Suppressor macrophage treated with lipopolysaccharide for 1 hour (primary cell): ENCODE measurements around the gene NUP62CL.
"Not testable (repeated sequence)": the region's sequence is repeated elsewhere in the genome, so short reads cannot be mapped to it uniquely, and the experiment has no call there.

Source experiments
- DNase-seq, 3 donors: peaks; one replicate each; pipeline ENCODE4 v3.0.0-alpha.2; 2020 to 2022

The NUP62CL gene, protein sequence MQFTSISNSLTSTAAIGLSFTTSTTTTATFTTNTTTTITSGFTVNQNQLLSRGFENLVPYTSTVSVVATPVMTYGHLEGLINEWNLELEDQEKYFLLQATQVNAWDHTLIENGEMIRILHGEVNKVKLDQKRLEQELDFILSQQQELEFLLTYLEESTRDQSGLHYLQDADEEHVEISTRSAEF

DNA sequence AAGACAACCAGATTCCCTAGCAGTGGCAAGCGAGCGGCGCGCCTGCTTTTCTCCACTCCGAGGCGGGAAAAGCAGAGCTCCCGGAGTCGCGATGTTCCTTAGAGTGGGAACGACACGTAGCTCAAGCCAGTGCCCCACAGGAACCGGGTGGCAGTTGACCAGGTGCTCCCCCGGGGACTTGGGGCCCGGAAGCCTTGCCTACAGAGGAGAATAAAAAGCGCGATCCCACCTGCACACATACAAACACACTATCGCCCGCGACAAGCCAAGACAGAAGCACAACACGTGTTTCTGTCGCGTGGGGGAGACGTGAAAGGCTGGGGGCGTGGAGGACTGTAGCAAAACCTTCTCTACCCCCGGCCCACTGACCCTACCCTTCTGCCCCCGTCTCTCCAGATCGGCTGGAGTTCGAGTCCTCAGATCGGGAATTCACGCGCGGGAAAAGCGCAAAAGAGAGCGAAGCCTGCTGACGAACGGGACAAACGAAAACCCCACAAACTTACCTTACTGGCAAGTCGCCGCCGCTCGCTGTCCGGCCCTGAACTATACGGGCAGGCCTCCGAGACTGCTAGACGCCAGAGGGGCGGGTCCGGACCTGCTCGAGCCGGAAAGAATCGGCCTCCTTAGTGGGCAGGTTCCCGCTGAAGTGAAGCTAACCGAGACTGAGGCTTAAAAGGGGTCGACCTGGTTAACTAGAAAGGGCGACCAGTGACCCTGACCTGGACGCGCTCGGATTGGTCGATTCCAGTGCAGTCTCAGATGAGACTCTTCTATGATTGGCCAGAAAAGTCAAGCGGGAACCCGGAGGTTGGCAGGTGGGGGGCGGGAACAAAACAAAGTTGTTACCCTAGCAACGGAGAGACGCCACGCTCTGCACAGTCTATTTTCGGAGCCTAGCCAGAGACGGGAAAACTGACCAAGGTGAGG lies at the start of gene NUP62CL, which contains the start of gene DNAAF6:
TSS of gene NUP62CL (minus strand) at position 664 of the 927 bp plus-strand sequence. CDS start 31,287 bp downstream, outside the sequence.
TSS of gene DNAAF6 (plus strand) at position 842 of the 927 bp plus-strand sequence. CDS start 6,265 bp downstream, outside the sequence.
- DNase-seq = peak; percentile 46 to 53 (median 52)

DNA sequence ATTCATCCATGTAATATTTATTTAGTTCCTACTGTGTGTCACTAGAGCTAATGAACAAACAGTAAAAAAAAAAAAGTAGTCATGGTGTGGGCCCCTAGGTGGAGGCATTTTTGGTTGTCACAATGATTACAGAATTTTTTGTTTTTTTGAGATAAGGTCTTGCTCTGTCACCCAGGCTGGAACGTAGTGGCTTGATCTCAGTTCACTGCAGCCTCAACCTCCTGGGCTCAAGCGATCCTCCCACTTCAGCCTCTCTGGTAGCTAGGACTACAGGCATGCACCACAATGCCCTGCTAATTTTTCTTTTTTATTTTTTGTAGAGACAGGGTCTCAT lies 22.2 kb upstream of the NUP62CL start:
- no peak for DNase-seq

DNA sequence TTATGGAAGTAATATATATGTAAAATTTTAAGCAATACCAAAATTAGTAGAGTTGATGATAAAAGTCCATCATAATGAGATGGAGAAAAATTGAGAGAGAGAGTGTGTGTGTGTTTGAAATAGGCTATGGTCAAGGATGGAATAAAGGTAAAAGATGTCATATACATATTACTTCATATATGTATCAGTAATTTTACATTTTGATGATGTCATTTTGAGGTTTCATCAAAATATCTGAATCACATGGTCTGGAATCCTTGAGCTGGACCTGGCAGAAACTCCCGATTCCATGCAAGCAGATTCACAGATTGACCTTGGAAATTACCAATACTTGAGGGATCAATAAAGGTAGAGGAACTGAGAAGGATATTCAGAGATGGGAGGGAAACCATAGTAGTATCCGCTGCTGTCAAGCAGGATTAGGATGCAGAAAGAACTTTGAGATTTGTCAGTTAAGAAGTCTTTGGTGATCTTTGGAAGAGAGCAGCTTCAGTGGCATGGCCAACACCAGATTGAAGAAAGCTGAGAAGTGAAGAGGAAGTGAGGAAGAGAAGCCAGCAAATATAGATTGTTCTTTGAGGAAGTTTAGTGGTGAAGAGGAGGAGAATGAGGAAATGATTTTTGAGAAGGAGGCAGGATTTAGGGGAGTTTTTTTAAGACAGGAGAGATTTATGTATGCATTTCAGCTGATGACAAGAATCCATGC lies 21.7 kb upstream of the NUP62CL start:
- peak; percentile 5 to 30 (median 30) for DNase-seq

DNA sequence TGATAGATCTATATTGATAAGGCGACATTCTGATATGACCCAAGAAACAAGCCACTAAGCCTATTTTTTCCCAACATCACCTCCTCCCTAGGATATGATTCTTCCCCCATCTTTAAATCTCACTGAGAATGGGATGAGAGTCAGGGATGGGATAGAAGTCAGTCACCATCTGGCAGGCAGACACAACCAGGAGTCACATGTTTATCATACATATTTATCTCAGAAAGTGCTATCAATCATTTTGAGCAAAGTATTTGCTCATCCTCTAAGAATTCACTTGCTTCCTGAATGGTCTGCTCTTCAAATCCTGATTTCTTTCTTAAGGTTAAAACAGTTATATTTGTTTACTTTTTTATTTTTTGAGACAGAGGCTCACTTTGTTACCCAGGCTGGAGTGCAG lies 20.5 kb upstream of the NUP62CL start:
- DNase-seq = no peak

DNA sequence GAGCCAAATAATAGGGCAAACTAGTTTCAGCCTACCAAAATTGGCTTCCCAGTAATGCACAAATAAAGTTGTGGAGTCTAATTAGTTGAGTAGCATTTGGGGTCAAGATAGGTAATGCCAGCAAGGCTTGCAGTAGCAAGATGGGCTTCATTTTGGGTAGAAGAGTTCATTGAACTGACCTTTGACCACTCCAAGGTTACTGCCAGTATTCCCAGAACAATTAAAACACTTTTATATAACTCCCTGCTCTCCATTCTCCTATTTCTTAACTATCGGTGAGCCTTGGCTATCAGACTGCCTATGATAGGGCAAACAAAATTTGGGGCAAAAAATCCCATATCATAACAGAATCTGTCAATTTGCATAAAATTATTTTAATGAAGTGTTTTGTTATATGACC lies 7.2 kb upstream of the NUP62CL start:
- no peak for DNase-seq

DNA sequence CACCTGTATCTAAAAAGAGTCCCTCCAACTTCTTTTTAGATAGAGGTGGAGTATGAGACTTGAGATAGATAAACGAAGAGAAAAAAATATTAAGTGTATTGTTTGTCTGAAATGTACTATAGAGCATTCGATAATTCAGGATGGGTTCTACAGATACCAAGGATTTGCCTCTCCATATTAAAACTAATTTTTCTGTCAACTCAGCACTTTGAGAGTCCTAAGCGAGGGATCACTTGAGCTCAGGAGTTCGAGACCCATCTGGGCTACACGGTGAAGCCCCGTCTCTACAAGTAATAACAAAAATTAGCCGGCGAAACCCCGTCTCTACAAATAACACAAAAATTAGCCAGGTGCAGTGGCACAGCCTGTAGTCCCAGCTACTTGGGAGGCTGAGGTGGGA lies 1.7 kb upstream of the NUP62CL start:
- DNase-seq = no peak

DNA sequence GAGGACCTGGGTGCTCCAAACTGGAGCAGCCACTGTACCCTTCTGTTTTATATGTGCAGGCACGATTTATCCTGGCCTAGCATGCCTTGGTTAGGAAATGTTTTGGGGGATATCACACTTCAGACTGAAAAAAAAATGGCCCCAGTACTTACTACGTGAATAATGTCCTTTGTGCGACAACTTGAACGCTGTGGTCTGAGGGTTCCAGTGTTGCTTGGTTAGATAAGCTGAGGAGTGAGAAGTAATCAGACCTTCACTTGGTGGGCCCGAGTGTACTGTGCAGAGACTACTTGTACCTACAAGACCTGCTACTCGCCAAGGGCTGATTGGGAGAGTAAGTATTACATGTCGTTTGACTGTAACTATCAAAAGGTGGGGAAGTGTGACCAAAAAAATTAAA lies 856 bp upstream of the NUP62CL start:
- DNase-seq = no peak

DNA sequence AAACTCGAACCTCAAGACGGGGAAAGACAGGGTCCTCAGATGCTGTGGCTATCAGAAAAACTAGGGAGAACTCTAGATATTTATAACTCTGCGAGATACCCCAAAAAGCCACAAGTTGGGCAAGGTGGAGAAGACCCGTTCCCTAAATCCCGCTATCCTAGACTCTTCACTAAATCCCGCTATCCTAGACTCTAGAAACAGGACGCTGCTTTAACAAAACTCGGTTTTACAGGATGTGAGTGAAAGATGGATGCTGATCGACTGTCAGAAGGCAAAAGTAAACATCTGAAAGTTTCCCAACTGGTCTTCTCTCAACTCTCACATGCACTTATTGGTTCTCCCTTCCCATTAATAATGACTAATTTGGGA lies 448 bp upstream of the NUP62CL start:
- DNase-seq = no peak

DNA sequence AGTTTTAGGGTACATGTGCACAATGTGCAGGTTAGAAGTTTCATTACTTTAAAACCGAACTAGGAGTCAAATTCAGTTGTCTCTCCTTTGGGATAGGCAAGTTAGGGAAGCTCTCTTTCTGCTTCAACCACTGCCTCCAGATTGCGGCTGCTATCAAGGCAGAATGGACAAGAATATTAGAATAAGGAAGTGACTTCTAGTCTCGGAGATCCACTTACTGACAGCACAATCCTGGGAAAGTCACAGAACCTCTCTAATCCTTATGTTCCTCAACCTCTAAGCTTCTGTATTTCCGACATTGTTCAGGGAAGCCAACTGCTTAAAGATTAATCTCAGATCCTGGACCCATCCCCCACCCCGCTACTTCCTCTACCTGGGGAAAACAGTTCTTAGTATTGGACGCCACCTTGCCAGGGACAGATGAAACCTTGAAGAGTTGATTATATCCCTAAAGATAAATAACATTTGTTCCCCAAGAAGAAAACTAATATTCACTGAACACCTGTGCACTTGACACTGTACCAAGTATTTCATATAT lies 2.1 kb downstream of the NUP62CL start:
- no peak for DNase-seq

DNA sequence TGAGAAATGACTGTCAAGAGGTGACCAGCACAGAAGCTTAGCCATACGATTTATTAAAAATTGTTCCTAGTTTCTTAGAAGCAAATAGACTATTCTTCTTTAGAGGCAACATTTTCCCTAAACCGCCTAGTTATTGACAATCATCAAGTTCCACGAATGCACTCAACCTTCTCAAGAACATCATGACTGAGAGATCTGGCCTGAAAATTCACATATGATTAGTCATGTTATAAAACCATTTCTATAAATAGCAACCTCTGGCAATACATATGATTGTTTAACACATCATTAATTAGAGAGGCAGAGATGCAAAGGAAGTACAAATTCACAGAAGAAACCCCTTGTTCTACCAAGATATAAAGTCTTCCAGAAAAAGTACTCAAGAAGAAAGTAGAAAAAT lies 6.7 kb downstream of the NUP62CL start:
- DNase-seq = no peak

DNA sequence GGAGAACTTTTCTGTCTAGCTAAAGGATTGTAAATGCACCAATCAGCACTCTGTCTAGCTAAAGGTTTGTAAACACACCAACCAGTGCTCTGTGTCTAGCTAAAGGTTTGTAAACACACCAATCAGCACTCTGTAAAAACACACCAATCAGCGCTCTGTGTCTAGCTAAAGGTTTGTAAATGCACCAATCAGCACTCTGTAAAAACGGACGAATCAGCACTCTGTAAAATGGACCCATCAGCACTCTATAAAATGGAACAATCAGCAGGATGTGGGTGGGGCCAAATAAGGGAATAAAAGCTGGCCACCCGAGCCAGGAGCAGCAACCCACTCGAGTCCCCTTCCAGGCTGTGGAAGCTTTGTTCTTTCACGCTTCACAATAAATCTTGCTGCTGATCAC lies 8.2 kb downstream of the NUP62CL start:
- DNase-seq = not testable (repeated sequence)

DNA sequence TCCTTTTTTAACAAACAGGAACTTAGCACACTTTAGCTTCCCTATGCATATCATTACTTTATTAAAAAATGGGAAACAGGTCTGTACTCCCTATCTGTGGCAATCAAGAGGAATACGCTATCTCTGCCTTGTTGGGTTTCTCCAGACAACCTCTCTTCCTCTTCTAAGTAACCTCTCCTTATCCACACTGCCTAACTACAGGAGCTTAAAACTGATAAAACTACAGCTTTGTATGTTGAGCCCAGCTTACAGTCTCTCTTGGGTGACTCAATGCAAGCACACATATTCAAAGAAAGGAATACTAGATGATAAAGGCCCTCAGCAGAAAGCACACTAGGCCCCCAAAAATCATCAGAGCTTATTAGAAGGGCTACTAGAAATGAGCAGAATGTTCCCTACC lies 8.9 kb downstream of the NUP62CL start:
- no peak for DNase-seq

DNA sequence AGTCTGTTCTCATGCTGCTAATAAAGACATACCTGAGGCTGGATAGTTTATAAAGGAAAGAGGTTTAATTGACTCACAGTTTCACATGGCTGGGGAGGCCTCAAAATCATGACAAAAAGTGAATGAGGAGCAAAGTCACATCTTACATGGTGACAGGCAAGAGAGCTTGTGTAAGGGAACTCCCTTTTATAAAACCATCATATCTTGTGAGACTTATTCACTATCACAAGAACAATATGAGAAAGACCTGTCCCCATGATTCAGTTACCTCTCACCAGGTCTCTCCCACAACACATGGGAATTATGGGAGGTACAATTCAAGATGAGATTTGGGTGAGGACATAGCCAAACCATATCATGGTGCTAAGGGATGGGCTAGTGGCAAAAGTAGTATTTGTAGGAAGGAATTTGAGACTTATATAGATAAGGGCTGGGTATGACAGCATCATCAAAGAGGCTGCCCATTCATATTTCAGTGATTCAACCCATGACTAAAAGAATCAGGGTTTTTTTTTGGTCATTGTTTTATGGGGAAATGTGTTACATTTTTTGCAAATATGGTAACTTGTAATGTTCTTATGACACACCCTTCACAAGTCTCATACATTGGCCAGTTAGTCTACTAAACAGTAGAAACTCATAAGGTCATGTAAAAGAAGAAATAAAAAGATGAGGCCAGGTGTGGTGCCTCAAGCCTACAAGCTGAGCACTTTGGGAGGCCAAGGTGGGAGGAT lies 34.7 kb downstream of the NUP62CL start:
- DNase-seq = peak in 1 of 3 donors; percentile 18

DNA sequence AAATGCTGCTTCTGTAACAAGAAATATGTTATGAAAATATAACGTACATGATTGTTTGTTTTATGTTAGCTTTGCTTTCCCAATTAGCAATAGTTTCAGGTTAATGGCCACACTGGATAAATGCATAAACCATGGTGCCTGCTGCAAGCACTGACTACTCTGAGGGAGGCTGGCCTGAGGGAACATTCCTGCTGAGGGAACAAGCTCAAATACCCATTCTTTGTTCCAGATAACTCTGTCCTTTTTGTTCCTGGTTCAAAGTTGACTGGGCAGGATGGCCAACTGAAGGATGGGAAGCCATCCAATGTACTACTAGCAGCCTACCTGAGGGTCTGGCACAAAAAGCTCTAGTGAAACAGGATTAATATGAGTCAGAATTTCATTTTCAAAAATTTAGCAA lies 37.5 kb downstream of the NUP62CL start:
- DNase-seq = no peak

DNA sequence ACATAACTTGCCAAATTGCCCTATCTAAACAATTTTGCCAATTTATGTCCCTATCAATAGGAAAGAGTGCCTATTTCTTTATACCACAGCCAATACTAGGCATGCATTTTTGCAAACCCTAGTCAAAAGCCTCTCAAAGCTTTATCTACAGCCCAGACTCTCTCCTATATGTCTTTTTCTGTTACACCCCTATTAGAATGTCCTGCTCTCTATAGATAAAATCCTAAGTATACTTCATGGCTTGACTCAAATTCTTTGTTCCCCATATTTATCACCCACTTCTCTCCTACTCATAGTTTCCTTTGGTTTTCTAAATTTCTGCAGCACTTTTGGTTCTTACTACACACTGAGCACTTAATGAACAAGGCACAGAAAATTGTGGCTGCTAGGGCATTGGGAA lies 38.0 kb downstream of the NUP62CL start:
- no peak for DNase-seq

DNA sequence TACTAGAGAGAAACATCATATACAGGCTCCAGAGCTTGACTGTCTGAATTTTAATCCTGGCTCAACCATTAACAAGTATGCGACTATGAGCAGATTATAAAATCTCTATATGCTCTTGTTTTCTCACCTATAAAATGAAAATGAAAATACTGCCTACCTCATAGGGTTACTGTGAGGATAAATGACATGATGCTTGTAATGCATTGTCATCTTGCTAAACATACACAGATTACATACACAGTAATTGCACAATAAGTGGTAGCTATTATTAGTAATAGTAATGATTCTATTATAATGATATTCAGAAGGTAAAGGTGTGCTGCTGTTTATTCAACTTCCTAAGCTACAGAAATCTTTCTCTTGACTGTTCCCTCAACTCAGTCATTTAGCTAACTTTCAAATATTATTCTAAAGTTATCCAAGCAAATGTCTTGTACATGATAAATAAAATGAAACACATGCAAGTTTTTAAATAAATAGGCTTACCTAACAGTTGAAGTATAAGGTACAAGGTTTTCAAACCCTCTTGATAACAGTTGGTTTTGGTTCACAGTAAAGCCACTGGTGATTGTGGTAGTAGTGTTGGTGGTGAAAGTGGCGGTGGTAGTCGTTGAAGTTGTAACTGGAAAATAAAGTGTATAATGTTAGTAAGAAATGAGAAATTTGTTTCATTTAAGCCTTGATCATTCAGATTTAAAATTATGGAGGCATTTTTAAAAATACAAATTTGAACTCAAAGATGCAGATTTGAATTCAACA lies 38.9 kb downstream of the NUP62CL start:
- DNase-seq = no peak

DNA sequence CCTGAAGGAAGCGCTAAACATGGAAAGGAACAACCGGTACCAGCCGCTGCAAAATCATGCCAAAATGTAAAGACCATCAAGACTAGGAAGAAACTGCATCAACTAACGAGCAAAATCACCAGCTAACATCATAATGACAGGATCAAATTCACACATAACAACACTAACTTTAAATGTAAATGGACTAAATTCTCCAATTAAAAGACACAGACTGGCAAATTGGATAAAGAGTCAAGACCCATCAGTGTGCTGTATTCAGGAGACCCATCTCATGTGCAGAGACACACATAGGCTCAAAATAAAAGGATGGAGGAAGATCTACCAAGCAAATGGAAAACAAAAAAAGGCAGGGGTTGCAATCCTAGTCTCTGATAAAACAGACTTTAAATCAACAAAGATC lies 48.6 kb downstream of the NUP62CL start:
- not testable (repeated sequence) for DNase-seq

DNA sequence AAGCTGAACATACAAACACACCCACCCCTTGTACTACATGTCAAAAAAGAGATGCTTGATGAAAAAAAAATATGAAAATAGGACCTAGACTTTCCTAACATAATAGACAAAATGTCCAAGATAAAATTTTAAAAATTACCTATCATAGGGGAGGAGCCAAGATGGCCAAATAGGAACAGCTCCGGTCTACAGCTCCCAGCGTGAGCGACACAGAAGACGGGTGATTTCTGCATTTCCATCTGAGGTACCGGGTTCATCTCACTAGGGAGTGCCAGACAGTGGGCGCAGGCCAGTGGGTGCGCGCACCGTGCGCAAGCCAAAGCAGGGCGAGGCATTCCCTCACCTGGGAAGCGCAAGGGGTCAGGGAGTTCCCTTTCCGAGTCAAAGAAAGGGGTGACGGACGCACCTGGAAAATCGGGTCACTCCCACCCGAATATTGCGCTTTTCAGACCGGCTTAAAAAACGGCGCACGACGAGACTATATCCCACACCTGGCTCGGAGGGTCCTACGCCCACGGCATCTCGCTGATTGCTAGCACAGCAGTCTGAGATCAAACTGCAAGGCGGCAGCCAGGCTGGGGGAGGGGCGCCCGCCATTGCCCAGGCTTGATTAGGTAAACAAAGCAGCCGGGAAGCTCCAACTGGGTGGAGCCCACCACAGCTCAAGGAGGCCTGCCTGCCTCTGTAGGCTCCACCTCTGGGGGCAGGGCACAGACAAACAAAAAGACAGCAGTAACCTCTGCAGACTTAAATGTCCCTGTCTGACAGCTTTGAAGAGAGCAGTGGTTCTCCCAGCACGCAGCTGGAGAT lies 50.4 kb downstream of the NUP62CL start:
- not testable (repeated sequence) for DNase-seq

DNA sequence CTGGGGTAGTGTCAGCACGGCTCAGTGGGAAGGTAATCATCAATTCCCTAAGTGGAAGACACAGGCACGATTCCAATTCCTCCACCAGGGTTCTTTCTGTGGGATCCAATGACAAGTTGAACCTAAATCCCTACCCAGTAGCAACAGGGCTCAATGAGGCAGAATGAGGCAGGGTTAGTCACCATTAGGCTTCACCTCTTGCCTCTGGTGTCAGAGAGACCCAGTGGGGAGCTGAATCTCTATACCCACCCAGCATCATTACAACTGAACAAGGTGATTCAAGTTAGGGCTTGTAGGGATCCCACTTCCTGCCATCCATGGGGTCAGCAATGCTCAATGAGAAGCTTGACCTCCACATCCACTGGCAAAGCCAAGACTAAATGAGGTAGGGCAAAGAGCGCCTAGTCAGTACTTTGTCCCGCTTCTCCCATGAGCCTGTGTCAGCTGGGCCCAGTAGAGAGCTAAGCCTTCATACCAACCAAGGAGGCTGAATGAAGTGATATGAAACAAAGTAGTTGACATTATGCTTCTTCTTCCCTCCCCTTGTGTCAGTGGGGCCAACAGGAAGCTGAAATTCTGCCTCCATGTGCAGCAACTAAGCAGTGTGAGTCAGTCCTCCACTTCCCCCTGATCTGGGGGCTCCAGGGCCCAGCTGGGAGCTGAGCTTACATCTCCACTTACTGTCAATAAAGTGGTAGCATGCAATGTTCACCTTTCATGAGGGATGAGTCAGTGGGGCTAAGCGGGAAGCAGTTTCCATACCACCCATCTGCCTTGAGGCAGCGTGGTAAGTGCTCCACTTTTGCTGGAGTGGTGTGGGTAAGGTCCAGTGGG lies 51.2 kb downstream of the NUP62CL start:
- DNase-seq = peak; percentile 39 to 48 (median 43)

DNA sequence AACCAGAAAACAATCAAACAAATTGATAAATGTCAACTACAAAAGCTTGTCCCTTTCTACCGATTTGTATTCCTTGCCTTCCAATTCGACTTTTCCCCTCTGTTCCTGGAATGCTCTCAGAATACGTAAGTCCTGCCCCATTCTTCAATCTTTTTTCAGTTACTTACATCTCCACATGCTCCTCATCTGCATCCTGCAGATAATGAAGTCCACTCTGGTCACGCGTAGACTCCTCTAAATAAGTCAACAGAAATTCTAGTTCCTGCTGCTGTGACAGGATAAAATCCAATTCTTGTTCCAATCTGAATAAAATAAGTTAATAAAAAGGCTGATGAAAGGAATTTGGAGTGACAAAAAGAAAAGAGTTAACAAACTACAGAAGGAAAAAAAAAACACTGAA lies 53.2 kb downstream of the NUP62CL start:
- no peak for DNase-seq
